Measurements from ENCODE around the gene RUNX2.

- TF ChIP-seq, protein P1, sequence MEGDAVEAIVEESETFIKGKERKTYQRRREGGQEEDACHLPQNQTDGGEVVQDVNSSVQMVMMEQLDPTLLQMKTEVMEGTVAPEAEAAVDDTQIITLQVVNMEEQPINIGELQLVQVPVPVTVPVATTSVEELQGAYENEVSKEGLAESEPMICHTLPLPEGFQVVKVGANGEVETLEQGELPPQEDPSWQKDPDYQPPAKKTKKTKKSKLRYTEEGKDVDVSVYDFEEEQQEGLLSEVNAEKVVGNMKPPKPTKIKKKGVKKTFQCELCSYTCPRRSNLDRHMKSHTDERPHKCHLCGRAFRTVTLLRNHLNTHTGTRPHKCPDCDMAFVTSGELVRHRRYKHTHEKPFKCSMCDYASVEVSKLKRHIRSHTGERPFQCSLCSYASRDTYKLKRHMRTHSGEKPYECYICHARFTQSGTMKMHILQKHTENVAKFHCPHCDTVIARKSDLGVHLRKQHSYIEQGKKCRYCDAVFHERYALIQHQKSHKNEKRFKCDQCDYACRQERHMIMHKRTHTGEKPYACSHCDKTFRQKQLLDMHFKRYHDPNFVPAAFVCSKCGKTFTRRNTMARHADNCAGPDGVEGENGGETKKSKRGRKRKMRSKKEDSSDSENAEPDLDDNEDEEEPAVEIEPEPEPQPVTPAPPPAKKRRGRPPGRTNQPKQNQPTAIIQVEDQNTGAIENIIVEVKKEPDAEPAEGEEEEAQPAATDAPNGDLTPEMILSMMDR (IDR thresholded peaks at IDR 0.05) = peak in 2 of 6 experiments; percentile 7 to 12
- TF ChIP-seq POLR2A (IDR thresholded peaks at IDR 0.05) = no peak
Observed at GRCh38 chr6:45500924-45501816, 173.0 kb downstream of the RUNX2 start.
